Activated CD8-positive, alpha-beta T cell treated with anti-CD3 and anti-CD28 coated beads for 36 hours (primary cell): ENCODE results near the gene CLSTN2. TPM values are rescaled to one million over a fixed set of nuclear protein-coding genes. Genes with fewer than 3 reads are reported as not detected.
A peak's percentile ranks its signal among the peaks of the same experiment; 100 is the strongest.

Experiments used
- ATAC-seq: fragments of 200-7000 bp; cut with Tn5 transposase; one replicate; pipeline ENCODE4 v1.10.0; 2021; ENCODE audit warnings: mild to moderate bottlenecking, moderate library complexity
- CTCF ChIA-PET: fragments of 350-600 bp; sonication (Branson Sonifier 250); formaldehyde crosslinking; loops from one replicate; lab custom pipeline; 2021; ENCODE audit warnings: antibody characterized with exemption; lab: Charles Lee
- POLR2A ChIA-PET: fragments of 350-600 bp; sonication (Branson Sonifier 250); formaldehyde crosslinking; loops from one replicate; lab custom pipeline; 2021; ENCODE audit warnings: antibody characterized with exemption; lab: Charles Lee
- DNase-seq: peaks from one replicate; pipeline ENCODE4 v3.0.0-alpha.2; 2020
- H3K27ac Mint-ChIP-seq: one replicate; pipeline ENCODE4 v1.8.0; 2021; ENCODE audit warnings: mild to moderate bottlenecking, mixed read lengths
- H3K27me3 Mint-ChIP-seq: one replicate; pipeline ENCODE4 v1.8.0; 2021; ENCODE audit warnings: mixed read lengths
- H3K36me3 Mint-ChIP-seq: one replicate; pipeline ENCODE4 v1.8.0; 2021; ENCODE audit warnings: low read depth, mixed read lengths
- H3K4me1 Mint-ChIP-seq: one replicate; pipeline ENCODE4 v1.8.0; 2021; ENCODE audit warnings: low read depth, mixed read lengths
- H3K4me3 Mint-ChIP-seq: one replicate; pipeline ENCODE4 v1.8.0; 2021; ENCODE audit warnings: mild to moderate bottlenecking, moderate library complexity, mixed read lengths
- H3K9me3 Mint-ChIP-seq: one replicate; pipeline ENCODE4 v1.8.0; 2021; ENCODE audit warnings: mixed read lengths
- CTCF ChIP-seq: fragments of 200-600 bp; IDR thresholded peaks from one replicate; pipeline ENCODE4 v1.8.0; 2022; ENCODE audit warnings: antibody characterized with exemption, mild to moderate bottlenecking
- intact Hi-C: fragments of 100-400 bp; cut with micrococcal nuclease; formaldehyde crosslinking; loops from one replicate; pipeline ENCODE4 v1.10.0; 2022
- total RNA-seq, 2 experiments: library from RNA; stranded (reverse); gene quantifications; one replicate each; pipeline ENCODE4 v1.2.3, GENCODE V29; 2021

The CLSTN2 gene
- total RNA-seq, 2 experiments from 2014 or later: not detected

GRCh38 chr3:140294058-140294457 is 359.1 kb downstream of the CLSTN2 start:
- no peak for ATAC-seq
- H3K27me3 Mint-ChIP-seq: peaks cover 14% of the 10 kb centered on the region
- intact Hi-C loops: no loop called here
- ChIA-PET POLR2A (interaction anchor here (0.6 kb wide), 1 partner anchor 1318 kb away, joined by 3 read pairs; no protein-coding TSS in a partner anchor), CTCF (no interaction called here)
- H3K4me1 Mint-ChIP-seq: no peaks in the 10 kb centered on the region
- H3K4me3 Mint-ChIP-seq: no peak overlapping the region
- TF ChIP-seq CTCF: no peak
- no peak overlapping the region for H3K27ac Mint-ChIP-seq
- no peaks in the 10 kb centered on the region for H3K36me3 Mint-ChIP-seq
- H3K9me3 Mint-ChIP-seq: no peaks in the 10 kb centered on the region
- DNase-seq: no peak

DNA sequence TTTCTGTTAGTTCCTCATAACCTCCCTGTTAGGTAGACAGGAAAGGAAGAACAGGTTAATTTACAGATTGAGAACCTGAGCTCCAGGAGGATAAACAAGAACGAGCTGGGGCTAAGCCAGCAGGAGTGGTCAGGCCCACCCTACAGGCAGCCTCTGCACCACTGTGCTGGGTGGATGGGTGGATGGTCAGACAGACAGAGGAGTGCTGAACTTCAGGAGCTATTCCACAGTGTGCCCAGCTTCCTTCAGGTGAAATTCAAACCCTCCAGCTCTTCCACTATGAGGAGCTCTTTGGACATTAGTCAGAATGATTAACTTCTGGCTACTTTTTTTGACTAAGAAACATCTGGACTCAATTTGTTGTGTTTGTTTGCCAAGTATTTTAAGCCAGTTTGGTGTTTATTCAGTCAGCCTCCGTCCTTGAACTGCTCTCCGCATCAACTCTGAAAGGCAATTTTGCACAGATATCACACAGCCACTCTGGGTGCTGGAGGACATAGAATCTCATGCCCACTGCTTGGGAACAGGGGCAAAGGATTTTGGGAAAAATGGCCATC is 361.9 kb downstream of the CLSTN2 start:
- Mint-ChIP-seq H3K27me3 (peaks cover 9% of the 10 kb centered on the region), H3K36me3 (no peaks in the 10 kb centered on the region), H3K4me1 (no peaks in the 10 kb centered on the region), H3K4me3 (no peak overlapping the region), H3K9me3 (no peaks in the 10 kb centered on the region), H3K27ac (no peak overlapping the region)
- intact Hi-C loops: no loop called here
- POLR2A ChIA-PET: no interaction called here
- ATAC-seq (no peak), DNase-seq (no peak)
- CTCF ChIA-PET: no interaction called here
- no peak for TF ChIP-seq CTCF

- peaks cover 5% of the 10 kb centered on the region for H3K27me3 Mint-ChIP-seq
- no peaks in the 10 kb centered on the region for H3K9me3 Mint-ChIP-seq
- H3K36me3 Mint-ChIP-seq: no peaks in the 10 kb centered on the region
- intact Hi-C loops: no loop called here
- H3K4me1 Mint-ChIP-seq: no peaks in the 10 kb centered on the region
- no peak for ATAC-seq
- ChIA-PET POLR2A (no interaction called here), CTCF (no interaction called here)
- no peak for DNase-seq
- no peak for TF ChIP-seq CTCF
- no peak overlapping the region for H3K4me3 Mint-ChIP-seq
- no peak overlapping the region for H3K27ac Mint-ChIP-seq
Measured at GRCh38 chr3:140298043-140298442, 363.1 kb downstream of the CLSTN2 start.

DNA sequence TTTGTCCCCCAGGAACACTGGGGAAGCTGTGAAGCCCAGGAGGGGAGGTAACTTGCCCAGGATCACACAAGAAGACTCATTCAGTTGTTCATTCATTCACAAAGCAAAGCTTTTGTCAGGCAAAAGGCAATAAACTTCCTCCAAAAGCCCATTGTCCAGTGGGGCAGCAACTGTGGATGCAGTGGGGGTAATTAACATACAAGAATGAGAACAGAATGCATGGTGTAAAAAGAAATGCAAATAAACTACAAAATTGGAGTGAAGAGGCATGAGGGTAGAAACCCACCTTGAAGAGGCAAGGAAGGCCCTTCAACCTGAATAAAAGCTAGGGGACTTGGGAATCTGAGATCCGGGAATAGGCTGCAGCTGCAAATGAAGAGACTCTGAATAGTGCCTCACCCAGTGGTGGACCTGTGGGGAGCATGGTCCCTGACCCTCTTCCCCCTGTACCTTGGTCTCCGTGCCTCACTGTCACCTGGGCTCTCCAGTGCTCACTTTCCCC is 363.6 kb downstream of the CLSTN2 start:
- no peak for TF ChIP-seq CTCF
- Mint-ChIP-seq H3K4me3 (no peak overlapping the region), H3K4me1 (peaks cover under 1% of the 10 kb centered on the region), H3K36me3 (no peaks in the 10 kb centered on the region), H3K27ac (no peak overlapping the region), H3K27me3 (peaks cover 5% of the 10 kb centered on the region), H3K9me3 (no peaks in the 10 kb centered on the region)
- intact Hi-C loops: no loop called here
- ATAC-seq: no peak
- no peak for DNase-seq
- POLR2A ChIA-PET: no interaction called here
- CTCF ChIA-PET: no interaction called here

- H3K36me3 Mint-ChIP-seq: no peaks in the 10 kb centered on the region
- ChIA-PET POLR2A (no interaction called here), CTCF (interaction anchor here (0.7 to 0.8 kb wide), 2 partner anchors 9 to 11 kb away, joined by 3 read pairs; no protein-coding TSS in a partner anchor)
- DNase-seq (no peak), ATAC-seq (peak; percentile 67)
- H3K27ac Mint-ChIP-seq: no peak overlapping the region
- peaks cover 18% of the 10 kb centered on the region for H3K27me3 Mint-ChIP-seq
- H3K9me3 Mint-ChIP-seq: no peaks in the 10 kb centered on the region
- no peak for TF ChIP-seq CTCF
- H3K4me1 Mint-ChIP-seq: peaks cover 8% of the 10 kb centered on the region
- intact Hi-C loops: no loop called here
- H3K4me3 Mint-ChIP-seq: no peak overlapping the region
Measured at GRCh38 chr3:140303875-140304274, 368.9 kb downstream of the CLSTN2 start.
